K562 (cell line): ENCODE data around the gene CACNA1S. TPM values are rescaled to one million over a fixed set of nuclear protein-coding genes. Genes with fewer than 3 reads are reported as not detected.

ENCODE experiments used
- HCFC1 ChIP-seq: IDR thresholded peaks from 2 replicates; pipeline ENCODE4 v1.6.1; 2012; ENCODE audit warnings: low read depth, low read length, improper control_type of control experiment
- KLF1 ChIP-seq: fragments of 450-650 bp; IDR thresholded peaks from 2 replicates; pipeline ENCODE4 v1.6.1; 2016; ENCODE audit warnings: missing genetic modification characterization, missing compliant biosample characterization
- KLF16 ChIP-seq: IDR thresholded peaks from 2 replicates; pipeline ENCODE4 v1.6.1; 2016; ENCODE audit warnings: antibody characterized with exemption
- NFE2L1 ChIP-seq: fragments of 450-650 bp; IDR thresholded peaks from 2 replicates; pipeline ENCODE4 v1.6.1; 2016; ENCODE audit warnings: missing genetic modification characterization, low read depth, mild to moderate bottlenecking, missing compliant biosample characterization, moderate library complexity, borderline replicate concordance
- SMAD1 ChIP-seq: fragments of 150-350 bp; IDR thresholded peaks from 2 replicates; pipeline ENCODE4 v1.6.1; 2014; ENCODE audit warnings: low read length, low read depth; ENCODE audit not compliant: partially characterized antibody
- SMARCA5 ChIP-seq: fragments of 450-650 bp; IDR thresholded peaks from 2 replicates; pipeline ENCODE4 v1.6.1; 2016
- SMC3 ChIP-seq: conservative IDR thresholded peaks from 2 replicates; pipeline ENCODE4 v1.6.1; 2011; ENCODE audit warnings: low read depth, low read length, improper control_type of control experiment; ENCODE audit not compliant: insufficient read depth
- TBL1XR1 ChIP-seq, 2 experiments: IDR thresholded peaks; 2 replicates each; pipeline ENCODE4 v1.6.1; 2012; ENCODE audit warnings: improper control_type of control experiment in 2 of 2, low read length in 2 of 2, mild to moderate bottlenecking in 1 of 2
- ZNF197 ChIP-seq: fragments of 200-800 bp; sonication (Bioruptor generic); IDR thresholded peaks from 2 replicates; pipeline ENCODE4 v1.6.1; 2016; ENCODE audit warnings: low read depth, missing genetic modification characterization, missing compliant biosample characterization
- polyA plus RNA-seq, 8 experiments: library from polyadenylated mRNA; depleted of rRNA in 4 of 8; stranded (reverse) in 5 of 8; unstranded in 3 of 8; fragments of >200 nt; fragmentation: Nextera tagmentation in 2 of 8; fragmentation: Illumina TruSeq in 1 of 8; extraction: Ambion mirVana in 2 of 8; extraction: Trizol in 1 of 8; gene quantifications; 2 replicates each; pipeline versions ENCODE4 v1.2.1 to v1.2.3, GENCODE V29; 2011 to 2014; ENCODE audit warnings: inconsistent platforms in 1 of 8, missing spikeins in 1 of 8
- total RNA-seq, 7 experiments: library from RNA; depleted of rRNA in 6 of 7; stranded (reverse); fragments of >200 nt in 6 of 7; fragmentation: Illumina TruSeq in 2 of 7; extraction: Trizol in 2 of 7; gene quantifications; 2 replicates each; pipeline versions ENCODE4 v1.2.1 to v1.2.3, GENCODE V29; 2011 to 2021; ENCODE audit warnings: low replicate concordance in 1 of 7
- TF ChIP-seq, protein P1 (sequence below): fragments of 200-600 bp; sonication (generic); IDR thresholded peaks from one replicate; pipeline ENCODE4 v1.6.1; 2012; ENCODE audit warnings: mild to moderate bottlenecking, low read depth, low read length, inconsistent platforms
- TF ChIP-seq, protein P2 (sequence below): fragments of 250-450 bp; sonication (Bioruptor Pico); IDR thresholded peaks from 2 replicates; pipeline ENCODE4 v1.8.0; 2021; ENCODE audit warnings: moderate library complexity, mild to moderate bottlenecking, inconsistent platforms
- TF ChIP-seq, protein P3 (sequence below): fragments of 450-650 bp; formaldehyde crosslinking; IDR thresholded peaks from 2 replicates; pipeline ENCODE4 v1.4.0; 2020; ENCODE audit warnings: mild to moderate bottlenecking, moderate library complexity

CACNA1S gene
- total and polyA plus RNA-seq, 9 of the 15 experiments (the other 6 are each of a cell fraction or from before 2014, with no cell fraction given), result not detected

DNA sequence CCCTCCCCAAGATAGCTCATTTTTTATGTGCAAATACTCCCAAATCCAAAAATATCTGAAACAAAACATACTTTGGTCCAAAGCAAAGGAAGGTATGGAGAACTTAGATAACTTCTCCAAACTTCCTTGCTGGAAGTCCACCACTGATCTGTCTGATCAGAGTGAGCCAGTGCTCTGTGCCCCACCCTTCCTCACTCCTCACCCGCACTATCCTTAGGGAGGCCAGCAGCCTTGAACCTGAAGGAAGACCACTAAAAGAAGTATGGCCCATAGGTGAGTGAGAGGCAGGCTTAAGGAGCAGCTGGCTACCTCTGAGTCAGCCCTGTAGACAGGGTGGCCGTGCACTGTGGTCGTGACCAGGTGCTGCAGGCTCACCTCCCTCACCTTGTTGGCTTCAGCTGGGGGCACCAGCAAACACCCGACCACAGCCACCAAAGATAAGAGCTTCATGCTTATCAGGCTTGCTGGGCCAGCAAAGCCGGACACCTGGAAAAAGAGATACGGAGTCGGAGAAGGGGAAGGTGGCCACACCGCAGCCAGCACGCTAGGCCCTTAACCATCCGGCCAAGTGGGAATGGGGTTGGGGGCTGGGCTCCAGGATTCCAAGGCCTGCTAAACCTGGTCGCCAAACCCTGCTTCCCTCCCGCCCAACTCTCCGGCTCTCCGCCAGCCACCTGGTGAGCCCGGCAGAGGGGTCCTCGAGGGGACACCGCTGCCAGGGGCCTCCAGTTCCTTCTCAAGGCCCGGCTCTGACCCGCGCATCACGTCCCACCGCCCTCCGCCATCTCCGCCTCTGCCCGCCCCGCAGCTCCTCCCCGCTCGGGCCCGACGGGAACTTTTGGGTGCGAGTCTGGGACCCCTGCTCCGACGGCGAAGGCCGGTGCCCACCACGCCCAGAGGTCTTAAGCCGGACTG is 41.5 kb upstream of the CACNA1S start (continued):
- TF ChIP-seq, protein P1, sequence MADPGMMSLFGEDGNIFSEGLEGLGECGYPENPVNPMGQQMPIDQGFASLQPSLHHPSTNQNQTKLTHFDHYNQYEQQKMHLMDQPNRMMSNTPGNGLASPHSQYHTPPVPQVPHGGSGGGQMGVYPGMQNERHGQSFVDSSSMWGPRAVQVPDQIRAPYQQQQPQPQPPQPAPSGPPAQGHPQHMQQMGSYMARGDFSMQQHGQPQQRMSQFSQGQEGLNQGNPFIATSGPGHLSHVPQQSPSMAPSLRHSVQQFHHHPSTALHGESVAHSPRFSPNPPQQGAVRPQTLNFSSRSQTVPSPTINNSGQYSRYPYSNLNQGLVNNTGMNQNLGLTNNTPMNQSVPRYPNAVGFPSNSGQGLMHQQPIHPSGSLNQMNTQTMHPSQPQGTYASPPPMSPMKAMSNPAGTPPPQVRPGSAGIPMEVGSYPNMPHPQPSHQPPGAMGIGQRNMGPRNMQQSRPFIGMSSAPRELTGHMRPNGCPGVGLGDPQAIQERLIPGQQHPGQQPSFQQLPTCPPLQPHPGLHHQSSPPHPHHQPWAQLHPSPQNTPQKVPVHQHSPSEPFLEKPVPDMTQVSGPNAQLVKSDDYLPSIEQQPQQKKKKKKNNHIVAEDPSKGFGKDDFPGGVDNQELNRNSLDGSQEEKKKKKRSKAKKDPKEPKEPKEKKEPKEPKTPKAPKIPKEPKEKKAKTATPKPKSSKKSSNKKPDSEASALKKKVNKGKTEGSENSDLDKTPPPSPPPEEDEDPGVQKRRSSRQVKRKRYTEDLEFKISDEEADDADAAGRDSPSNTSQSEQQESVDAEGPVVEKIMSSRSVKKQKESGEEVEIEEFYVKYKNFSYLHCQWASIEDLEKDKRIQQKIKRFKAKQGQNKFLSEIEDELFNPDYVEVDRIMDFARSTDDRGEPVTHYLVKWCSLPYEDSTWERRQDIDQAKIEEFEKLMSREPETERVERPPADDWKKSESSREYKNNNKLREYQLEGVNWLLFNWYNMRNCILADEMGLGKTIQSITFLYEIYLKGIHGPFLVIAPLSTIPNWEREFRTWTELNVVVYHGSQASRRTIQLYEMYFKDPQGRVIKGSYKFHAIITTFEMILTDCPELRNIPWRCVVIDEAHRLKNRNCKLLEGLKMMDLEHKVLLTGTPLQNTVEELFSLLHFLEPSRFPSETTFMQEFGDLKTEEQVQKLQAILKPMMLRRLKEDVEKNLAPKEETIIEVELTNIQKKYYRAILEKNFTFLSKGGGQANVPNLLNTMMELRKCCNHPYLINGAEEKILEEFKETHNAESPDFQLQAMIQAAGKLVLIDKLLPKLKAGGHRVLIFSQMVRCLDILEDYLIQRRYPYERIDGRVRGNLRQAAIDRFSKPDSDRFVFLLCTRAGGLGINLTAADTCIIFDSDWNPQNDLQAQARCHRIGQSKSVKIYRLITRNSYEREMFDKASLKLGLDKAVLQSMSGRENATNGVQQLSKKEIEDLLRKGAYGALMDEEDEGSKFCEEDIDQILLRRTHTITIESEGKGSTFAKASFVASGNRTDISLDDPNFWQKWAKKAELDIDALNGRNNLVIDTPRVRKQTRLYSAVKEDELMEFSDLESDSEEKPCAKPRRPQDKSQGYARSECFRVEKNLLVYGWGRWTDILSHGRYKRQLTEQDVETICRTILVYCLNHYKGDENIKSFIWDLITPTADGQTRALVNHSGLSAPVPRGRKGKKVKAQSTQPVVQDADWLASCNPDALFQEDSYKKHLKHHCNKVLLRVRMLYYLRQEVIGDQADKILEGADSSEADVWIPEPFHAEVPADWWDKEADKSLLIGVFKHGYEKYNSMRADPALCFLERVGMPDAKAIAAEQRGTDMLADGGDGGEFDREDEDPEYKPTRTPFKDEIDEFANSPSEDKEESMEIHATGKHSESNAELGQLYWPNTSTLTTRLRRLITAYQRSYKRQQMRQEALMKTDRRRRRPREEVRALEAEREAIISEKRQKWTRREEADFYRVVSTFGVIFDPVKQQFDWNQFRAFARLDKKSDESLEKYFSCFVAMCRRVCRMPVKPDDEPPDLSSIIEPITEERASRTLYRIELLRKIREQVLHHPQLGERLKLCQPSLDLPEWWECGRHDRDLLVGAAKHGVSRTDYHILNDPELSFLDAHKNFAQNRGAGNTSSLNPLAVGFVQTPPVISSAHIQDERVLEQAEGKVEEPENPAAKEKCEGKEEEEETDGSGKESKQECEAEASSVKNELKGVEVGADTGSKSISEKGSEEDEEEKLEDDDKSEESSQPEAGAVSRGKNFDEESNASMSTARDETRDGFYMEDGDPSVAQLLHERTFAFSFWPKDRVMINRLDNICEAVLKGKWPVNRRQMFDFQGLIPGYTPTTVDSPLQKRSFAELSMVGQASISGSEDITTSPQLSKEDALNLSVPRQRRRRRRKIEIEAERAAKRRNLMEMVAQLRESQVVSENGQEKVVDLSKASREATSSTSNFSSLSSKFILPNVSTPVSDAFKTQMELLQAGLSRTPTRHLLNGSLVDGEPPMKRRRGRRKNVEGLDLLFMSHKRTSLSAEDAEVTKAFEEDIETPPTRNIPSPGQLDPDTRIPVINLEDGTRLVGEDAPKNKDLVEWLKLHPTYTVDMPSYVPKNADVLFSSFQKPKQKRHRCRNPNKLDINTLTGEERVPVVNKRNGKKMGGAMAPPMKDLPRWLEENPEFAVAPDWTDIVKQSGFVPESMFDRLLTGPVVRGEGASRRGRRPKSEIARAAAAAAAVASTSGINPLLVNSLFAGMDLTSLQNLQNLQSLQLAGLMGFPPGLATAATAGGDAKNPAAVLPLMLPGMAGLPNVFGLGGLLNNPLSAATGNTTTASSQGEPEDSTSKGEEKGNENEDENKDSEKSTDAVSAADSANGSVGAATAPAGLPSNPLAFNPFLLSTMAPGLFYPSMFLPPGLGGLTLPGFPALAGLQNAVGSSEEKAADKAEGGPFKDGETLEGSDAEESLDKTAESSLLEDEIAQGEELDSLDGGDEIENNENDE, result no peak
- TF ChIP-seq KLF16 (peak; percentile 96), TBL1XR1 (IDR thresholded peaks at IDR 0.05; ENCODE audit: low read length in 2 of 2) (peak in 1 of 2 experiments; percentile 79; a peak in 2 of 4 replicates), NFE2L1 (tag) (no peak), SMAD1 (no peak), SMC3 (no peak), HCFC1 (no peak), SMARCA5 (no peak), KLF1 (no peak), ZNF197 (CRISPR knock-in tag) (0 out of 2 replicates have a peak, but pooled peaks have one; percentile 65)
- TF ChIP-seq, protein P2, sequence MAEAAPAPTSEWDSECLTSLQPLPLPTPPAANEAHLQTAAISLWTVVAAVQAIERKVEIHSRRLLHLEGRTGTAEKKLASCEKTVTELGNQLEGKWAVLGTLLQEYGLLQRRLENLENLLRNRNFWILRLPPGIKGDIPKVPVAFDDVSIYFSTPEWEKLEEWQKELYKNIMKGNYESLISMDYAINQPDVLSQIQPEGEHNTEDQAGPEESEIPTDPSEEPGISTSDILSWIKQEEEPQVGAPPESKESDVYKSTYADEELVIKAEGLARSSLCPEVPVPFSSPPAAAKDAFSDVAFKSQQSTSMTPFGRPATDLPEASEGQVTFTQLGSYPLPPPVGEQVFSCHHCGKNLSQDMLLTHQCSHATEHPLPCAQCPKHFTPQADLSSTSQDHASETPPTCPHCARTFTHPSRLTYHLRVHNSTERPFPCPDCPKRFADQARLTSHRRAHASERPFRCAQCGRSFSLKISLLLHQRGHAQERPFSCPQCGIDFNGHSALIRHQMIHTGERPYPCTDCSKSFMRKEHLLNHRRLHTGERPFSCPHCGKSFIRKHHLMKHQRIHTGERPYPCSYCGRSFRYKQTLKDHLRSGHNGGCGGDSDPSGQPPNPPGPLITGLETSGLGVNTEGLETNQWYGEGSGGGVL, result no peak
- TF ChIP-seq, protein P3, sequence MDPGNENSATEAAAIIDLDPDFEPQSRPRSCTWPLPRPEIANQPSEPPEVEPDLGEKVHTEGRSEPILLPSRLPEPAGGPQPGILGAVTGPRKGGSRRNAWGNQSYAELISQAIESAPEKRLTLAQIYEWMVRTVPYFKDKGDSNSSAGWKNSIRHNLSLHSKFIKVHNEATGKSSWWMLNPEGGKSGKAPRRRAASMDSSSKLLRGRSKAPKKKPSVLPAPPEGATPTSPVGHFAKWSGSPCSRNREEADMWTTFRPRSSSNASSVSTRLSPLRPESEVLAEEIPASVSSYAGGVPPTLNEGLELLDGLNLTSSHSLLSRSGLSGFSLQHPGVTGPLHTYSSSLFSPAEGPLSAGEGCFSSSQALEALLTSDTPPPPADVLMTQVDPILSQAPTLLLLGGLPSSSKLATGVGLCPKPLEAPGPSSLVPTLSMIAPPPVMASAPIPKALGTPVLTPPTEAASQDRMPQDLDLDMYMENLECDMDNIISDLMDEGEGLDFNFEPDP (CRISPR knock-in tag), result no peak
